H4 (cell line): ENCODE results near the gene TMCO6. TPM values are rescaled to one million over a fixed set of nuclear protein-coding genes. Genes with fewer than 3 reads are reported as not detected.

Source experiments
- DNase-seq: peaks from one replicate; pipeline ENCODE4 v3.0.0-alpha.2; 2015; ENCODE audit warnings: low spot score
- total RNA-seq: library from RNA; depleted of rRNA; stranded (reverse); fragments of >200 nt; shearing (Covaris generic); gene quantifications from 2 replicates; pipeline ENCODE4 v1.2.3, GENCODE V29; 2014; rRNA removed

The TMCO6 gene
- total RNA-seq, 1 experiment from 2014 or later: 15.9 TPM

DNA sequence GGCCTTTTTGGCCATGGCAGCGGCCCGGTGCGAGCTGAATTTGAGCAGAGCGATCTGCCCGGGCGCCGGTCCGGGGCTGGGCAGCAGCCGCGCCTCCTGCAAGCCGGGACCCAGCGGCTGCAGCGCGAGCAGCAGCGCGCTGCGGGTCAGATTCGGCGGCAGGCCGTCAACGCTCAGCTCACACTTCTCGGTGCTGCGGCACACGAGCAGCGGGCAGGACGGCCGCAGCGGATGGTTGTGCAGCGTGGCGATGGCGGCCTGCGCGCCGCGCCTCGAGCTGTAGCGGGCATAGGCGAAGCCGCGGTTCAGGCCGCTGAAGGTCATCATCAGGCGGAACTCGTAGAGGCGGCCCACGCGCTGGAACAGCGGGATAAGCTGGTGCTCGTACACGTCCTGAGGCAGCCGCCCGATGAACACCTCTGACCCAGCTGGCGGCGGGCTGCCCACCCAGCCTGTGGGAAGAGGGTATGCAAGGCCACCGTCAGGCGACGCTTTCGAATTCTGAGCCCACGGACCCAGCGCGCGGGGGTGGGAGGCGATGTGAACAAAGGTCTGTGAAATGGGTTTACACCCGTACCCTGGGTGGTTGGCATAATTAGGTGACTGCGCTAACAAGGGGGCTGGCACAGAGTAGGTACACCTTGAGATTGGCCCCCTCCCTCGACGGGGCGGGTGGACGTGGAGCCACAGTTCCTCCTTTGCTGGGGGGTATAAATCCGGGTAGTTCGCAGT, 33.4 kb downstream of the TMCO6 start:
- no peak for DNase-seq

DNA sequence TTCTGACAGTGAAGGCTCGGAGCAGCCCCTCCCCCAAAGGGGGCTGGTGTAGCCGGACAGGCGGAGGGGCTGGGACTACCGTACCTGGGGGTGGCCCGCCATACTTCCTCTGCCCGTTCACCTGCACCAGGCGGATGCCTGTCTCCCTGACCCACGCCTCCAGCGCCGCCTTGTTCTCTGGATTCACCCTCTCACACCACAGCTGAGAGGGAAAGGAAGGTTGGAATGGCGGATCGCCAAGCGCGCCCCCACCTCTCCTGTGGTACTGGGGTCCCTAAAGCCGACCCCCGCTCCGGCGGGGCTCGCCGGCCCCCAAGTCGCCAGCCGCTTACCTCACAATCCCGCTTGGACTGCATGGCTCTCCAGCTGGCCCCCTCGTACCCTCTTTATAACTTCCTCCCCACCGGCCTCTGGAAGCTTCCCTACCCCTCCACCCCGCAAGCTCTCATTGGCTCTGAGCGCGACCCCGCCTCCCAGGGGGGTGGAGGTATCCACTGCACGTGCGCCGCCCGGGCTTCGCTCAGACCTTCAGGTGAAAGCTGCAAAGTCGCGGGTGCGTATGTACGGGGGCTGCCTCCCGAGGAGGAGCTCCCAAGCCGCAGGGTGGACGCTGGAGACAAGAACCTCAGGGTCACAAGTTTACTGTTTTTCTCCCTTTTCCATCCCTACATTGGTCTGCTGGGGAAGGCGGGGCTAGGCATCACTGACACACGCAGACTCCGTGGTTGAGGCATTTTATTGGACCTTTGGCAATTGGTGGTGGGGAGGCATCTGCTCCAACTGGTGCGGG, 34.1 kb downstream of the TMCO6 start, which contains the start of gene DND1:
DND1 (minus strand) TSS at position 390 of the 790 bp plus-strand sequence; CDS start at position 356, 34 bp downstream.
- DNase-seq: no peak

DNA sequence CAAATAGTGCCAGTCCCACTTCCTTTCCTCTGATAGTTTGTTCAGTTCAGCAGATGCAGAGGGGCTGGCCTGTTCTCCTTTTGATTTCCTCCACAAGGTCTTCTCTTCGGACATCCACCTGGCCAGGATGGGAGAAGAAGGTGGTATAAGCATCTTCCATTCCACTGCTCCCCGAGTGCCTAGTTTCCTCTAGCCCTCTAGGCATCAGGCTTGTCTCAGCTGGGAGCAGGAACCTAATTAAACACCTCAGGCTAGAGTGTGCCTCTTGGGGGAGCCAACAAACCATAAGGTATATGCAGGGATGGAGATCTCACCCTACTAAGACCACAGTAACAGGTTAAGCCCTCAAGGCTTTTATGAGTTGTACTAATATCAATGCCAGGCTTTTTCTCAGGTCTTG, 35.0 kb downstream of the TMCO6 start:
- DNase-seq: no peak

- no peak for DNase-seq
Observed at GRCh38 chr5:140674629-140675028, 35.4 kb downstream of the TMCO6 start.

DNA sequence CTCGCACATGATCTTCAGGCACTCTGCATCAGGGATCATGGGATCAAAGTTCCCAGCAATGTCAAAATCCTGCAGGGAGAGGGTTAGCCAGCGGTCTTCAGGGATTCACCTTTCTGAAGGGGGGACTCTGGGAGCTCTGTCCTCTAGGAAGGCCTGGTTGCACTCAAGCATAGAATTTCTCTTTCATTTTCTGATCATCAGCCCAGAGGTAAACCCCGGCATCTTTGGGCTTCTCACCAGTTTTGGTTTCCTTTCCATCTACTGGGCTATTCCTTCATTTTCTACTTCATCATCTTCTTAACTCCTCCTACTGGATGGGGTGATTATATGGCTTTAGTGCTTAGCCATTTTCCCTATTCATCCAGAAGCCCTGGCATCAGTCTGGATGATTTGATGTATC, 38.7 kb downstream of the TMCO6 start:
- no peak for DNase-seq

DNA sequence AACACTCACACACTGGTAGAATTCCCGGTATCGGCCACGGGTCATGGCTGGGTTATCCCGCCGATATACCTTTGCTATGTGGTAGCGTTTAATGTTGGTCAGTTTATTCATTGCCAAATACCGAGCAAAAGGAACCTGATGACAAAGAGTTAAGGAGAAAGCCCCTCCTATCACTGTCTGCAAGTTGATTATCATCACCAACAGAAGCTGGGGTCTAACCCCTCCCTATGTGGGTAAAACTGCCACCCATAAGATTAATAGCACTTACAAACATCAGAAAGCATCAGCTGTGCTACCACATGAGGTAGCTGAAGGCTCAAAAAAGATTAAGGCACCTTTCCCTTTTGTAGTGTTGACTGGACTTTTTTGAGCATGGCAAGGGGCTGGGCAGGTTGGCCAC, 39.7 kb downstream of the TMCO6 start:
- DNase-seq: no peak

DNA sequence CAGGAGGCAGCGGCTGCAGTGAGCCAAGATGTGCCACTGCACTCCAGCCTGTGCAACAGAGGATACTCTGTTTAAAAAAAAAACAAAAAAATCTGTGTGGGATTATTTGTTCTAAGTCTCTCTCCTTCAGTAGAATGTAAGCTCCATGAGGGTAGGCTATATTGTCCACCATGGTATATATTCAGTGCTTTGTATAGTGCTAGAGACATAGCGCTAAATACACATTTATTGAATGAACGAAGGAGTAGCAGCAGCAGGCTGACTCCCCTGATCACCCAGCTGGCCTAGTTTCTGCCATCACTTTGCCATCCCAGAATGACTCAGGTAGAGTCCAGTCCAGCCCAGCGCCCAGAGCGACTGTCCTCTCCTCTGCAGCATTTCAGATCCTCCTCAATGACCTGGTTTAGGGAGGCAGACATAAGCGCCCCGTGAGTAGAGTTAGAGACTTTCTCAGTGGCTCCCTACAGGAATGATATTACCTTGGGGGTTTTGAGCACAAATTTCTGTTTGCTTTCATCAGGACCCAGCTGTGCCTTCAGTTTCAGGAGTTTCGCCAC, 51.2 kb downstream of the TMCO6 start:
- DNase-seq: no peak

GRCh38 chr5:140690941-140691924, 52.0 kb downstream of the TMCO6 start, which contains the start of the genes HARS1 and HARS2:
Gene HARS1 (minus strand): TSS chr5:140691370. CDS start chr5:140691304, 66 bp downstream.
Gene HARS2 (plus strand): TSS chr5:140691455. CDS start chr5:140691649, 194 bp downstream.
- peak; percentile 94 for DNase-seq

- no peak for DNase-seq
Observed at GRCh38 chr5:140694276-140694675, 55.0 kb downstream of the TMCO6 start.

Other genes with a start within 250 kb of the TMCO6 start
- 29.7 and 35.5 TPM in 2 replicates for gene ANKHD1, start 237.6 kb upstream of the TMCO6 start, total RNA-seq
- gene EIF4EBP3, start 91.8 kb upstream of the TMCO6 start, total RNA-seq: not detected in 2 replicates
- gene SRA1, start 82.0 kb upstream of the TMCO6 start, total RNA-seq: 64.6 and 72.6 TPM in 2 replicates
- gene APBB3, start 74.9 kb upstream of the TMCO6 start, total RNA-seq: 2.8 and 9.3 TPM in 2 replicates
- 22.2 and 39.9 TPM in 2 replicates for gene SLC35A4, start 74.6 kb upstream of the TMCO6 start, total RNA-seq
- gene CD14, start 6.3 kb upstream of the TMCO6 start, total RNA-seq: not detected in 2 replicates
- 65.7 and 99.6 TPM in 2 replicates for gene NDUFA2, start 8.2 kb downstream of the TMCO6 start, total RNA-seq
- gene IK, start 8.4 kb downstream of the TMCO6 start, total RNA-seq: 72.9 and 98.1 TPM in 2 replicates
- 13.7 and 15.2 TPM in 2 replicates for gene WDR55, start 25.5 kb downstream of the TMCO6 start, total RNA-seq
- gene DND1, start 34.1 kb downstream of the TMCO6 start, total RNA-seq: 0.37 TPM in 1 of 2 replicates, not detected in the other
- gene HARS1, start 51.9 kb downstream of the TMCO6 start, total RNA-seq: 52.1 and 53.6 TPM in 2 replicates
- 49.2 and 52.6 TPM in 2 replicates for gene HARS2, start 52.0 kb downstream of the TMCO6 start, total RNA-seq
- 73.5 and 95.8 TPM in 2 replicates for gene ZMAT2, start 61.0 kb downstream of the TMCO6 start, total RNA-seq
- gene PCDHA1, start 146.7 kb downstream of the TMCO6 start, total RNA-seq: 0.45 and 0.56 TPM in 2 replicates
- 0.72 and 0.82 TPM in 2 replicates for gene PCDHA2, start 155.4 kb downstream of the TMCO6 start, total RNA-seq
- 4.5 and 4.7 TPM in 2 replicates for gene PCDHA3, start 161.6 kb downstream of the TMCO6 start, total RNA-seq
- gene PCDHA4, start 167.6 kb downstream of the TMCO6 start, total RNA-seq: 0.02 and 0.04 TPM in 2 replicates
- 0.25 and 1.1 TPM in 2 replicates for gene PCDHA5, start 182.2 kb downstream of the TMCO6 start, total RNA-seq
- gene PCDHA6, start 188.5 kb downstream of the TMCO6 start, total RNA-seq: 0.06 TPM in 1 of 2 replicates, not detected in the other
- 0.04 and 0.06 TPM in 2 replicates for gene PCDHA7, start 194.8 kb downstream of the TMCO6 start, total RNA-seq
- gene PCDHA8, start 201.7 kb downstream of the TMCO6 start, total RNA-seq: 0.04 and 0.17 TPM in 2 replicates
- 0.08 TPM in 1 of 2 replicates, not detected in the other for gene PCDHA9, start 208.9 kb downstream of the TMCO6 start, total RNA-seq
- gene PCDHA10, start 216.4 kb downstream of the TMCO6 start, total RNA-seq: 0.02 and 0.08 TPM in 2 replicates
- gene PCDHA11, start 229.5 kb downstream of the TMCO6 start, total RNA-seq: 5.0 and 7.7 TPM in 2 replicates
- 0.21 and 0.60 TPM in 2 replicates for gene PCDHA12, start 235.9 kb downstream of the TMCO6 start, total RNA-seq
- 0.41 and 0.50 TPM in 2 replicates for gene PCDHA13, start 242.7 kb downstream of the TMCO6 start, total RNA-seq